HepG2 (cell line): ENCODE measurements around the gene TMEM14A. TPM values are rescaled to one million over a fixed set of nuclear protein-coding genes. Genes with fewer than 3 reads are reported as not detected.

Source experiments
- AHR ChIP-seq: IDR thresholded peaks from 2 replicates; pipeline ENCODE4 v1.6.1; 2018; ENCODE audit warnings: missing genetic modification reagents, missing compliant biosample characterization
- ARID2 ChIP-seq: sonication (generic); formaldehyde crosslinking; IDR thresholded peaks from 2 replicates; pipeline ENCODE4 v1.8.1; 2022; ENCODE audit warnings: mild to moderate bottlenecking, missing genetic modification reagents, borderline replicate concordance
- FOXK2 ChIP-seq: fragments of 450-650 bp; IDR thresholded peaks from 2 replicates; pipeline ENCODE4 v1.6.1; 2016
- HNRNPK ChIP-seq: fragments of 200-400 bp; formaldehyde crosslinking; IDR thresholded peaks from 2 replicates; pipeline ENCODE4 v1.6.1; 2018; ENCODE audit warnings: low read length, low read depth, moderate library complexity, mild to moderate bottlenecking; ENCODE audit not compliant: poor library complexity, severe bottlenecking
- IKZF1 ChIP-seq: fragments of 450-650 bp; IDR thresholded peaks from 2 replicates; pipeline ENCODE4 v1.7.1; 2016
- MXI1 ChIP-seq: IDR thresholded peaks from 3 replicates; pipeline ENCODE4 v1.6.1; 2012; ENCODE audit warnings: low read depth, low read length, inconsistent platforms, borderline replicate concordance
- PRPF4 ChIP-seq: fragments of 200-400 bp; formaldehyde crosslinking; IDR thresholded peaks from 2 replicates; pipeline ENCODE4 v1.6.1; 2016; ENCODE audit warnings: low read length, low read depth; ENCODE audit not compliant: poor library complexity, severe bottlenecking
- SAP130 ChIP-seq: IDR thresholded peaks from 2 replicates; pipeline ENCODE4 v1.6.1; 2016; ENCODE audit warnings: low read depth
- SOX13 ChIP-seq, 3 experiments: fragments of 450-650 bp in 1 of 3; sonication (generic) in 1 of 3; formaldehyde crosslinking in 1 of 3; IDR thresholded peaks in 2 of 3; conservative IDR thresholded peaks in 1 of 3; 2 replicates each; pipeline versions ENCODE4 v1.5.0 to v1.6.1; 2016 to 2020; ENCODE audit warnings: antibody characterized with exemption in 1 of 3, mild to moderate bottlenecking in 1 of 3, missing compliant biosample characterization in 1 of 3, missing genetic modification reagents in 1 of 3, moderate library complexity in 1 of 3
- ZBTB38 ChIP-seq: sonication (generic); formaldehyde crosslinking; IDR thresholded peaks from 2 replicates; pipeline ENCODE4 v1.5.1; 2020; ENCODE audit warnings: mild to moderate bottlenecking, missing genetic modification reagents
- ZFP62 ChIP-seq: sonication (generic); formaldehyde crosslinking; IDR thresholded peaks from 2 replicates; pipeline ENCODE4 v1.4.0; 2020; ENCODE audit warnings: missing genetic modification reagents
- ZMAT5 ChIP-seq: sonication (generic); formaldehyde crosslinking; IDR thresholded peaks from 2 replicates; pipeline ENCODE4 v1.5.0; 2020; ENCODE audit warnings: mild to moderate bottlenecking, low read depth, missing genetic modification reagents, borderline replicate concordance
- ZNF577 ChIP-seq: sonication (generic); formaldehyde crosslinking; IDR thresholded peaks from 2 replicates; pipeline ENCODE4 v1.4.0; 2020; ENCODE audit warnings: mild to moderate bottlenecking, low read depth, missing genetic modification reagents, borderline replicate concordance
- ZNF740 ChIP-seq: sonication (generic); formaldehyde crosslinking; IDR thresholded peaks from 2 replicates; pipeline ENCODE4 v1.4.0; 2020; ENCODE audit warnings: missing genetic modification reagents
- ZNF75D ChIP-seq: sonication (generic); formaldehyde crosslinking; IDR thresholded peaks from 2 replicates; pipeline ENCODE4 v1.8.1; 2023; ENCODE audit warnings: missing genetic modification reagents, mild to moderate bottlenecking, borderline replicate concordance
- polyA plus RNA-seq, 8 experiments: library from polyadenylated mRNA; depleted of rRNA in 3 of 8; stranded (reverse) in 7 of 8; unstranded in 1 of 8; fragments of >200 nt; fragmentation: Illumina TruSeq in 4 of 8; extraction: Trizol in 4 of 8; gene quantifications; 2 replicates each; pipeline versions ENCODE4 v1.2.1 to v1.2.3, GENCODE V29; 2011 to 2016; ENCODE audit warnings: low read depth in 4 of 8, missing spikeins in 1 of 8, mixed read lengths in 1 of 8; ENCODE audit not compliant: insufficient read depth in 1 of 8
- total RNA-seq, 5 experiments: library from RNA; depleted of rRNA; stranded (reverse); fragments of >200 nt; fragmentation: Illumina TruSeq; extraction: Trizol; gene quantifications; 2 replicates each; pipeline ENCODE4 v1.2.3, GENCODE V29; 2016; ENCODE audit warnings: low read depth in 1 of 5
- TF ChIP-seq, protein P1 (sequence below): sonication (generic); formaldehyde crosslinking; IDR thresholded peaks from 2 replicates; pipeline ENCODE4 v1.5.0; 2020; ENCODE audit warnings: missing genetic modification reagents
- TF ChIP-seq, protein P2 (sequence below): sonication (generic); formaldehyde crosslinking; IDR thresholded peaks from 2 replicates; pipeline ENCODE4 v1.5.1; 2020; ENCODE audit warnings: mild to moderate bottlenecking, missing genetic modification reagents
- TF ChIP-seq, protein P3 (sequence below): IDR thresholded peaks from 2 replicates; pipeline ENCODE4 v1.6.1; 2016; ENCODE audit warnings: missing genetic modification reagents, missing compliant biosample characterization
- TF ChIP-seq, protein P4 (sequence below): sonication (generic); formaldehyde crosslinking; IDR thresholded peaks from 2 replicates; pipeline ENCODE4 v1.4.0; 2020; ENCODE audit warnings: missing genetic modification reagents, borderline replicate concordance
- TF ChIP-seq, protein P5 (sequence below): sonication (generic); formaldehyde crosslinking; IDR thresholded peaks from 2 replicates; pipeline ENCODE4 v1.8.1; 2023; ENCODE audit warnings: mild to moderate bottlenecking, moderate library complexity, missing genetic modification reagents

TMEM14A gene
- total and polyA plus RNA-seq, 2 of the 13 experiments (the other 11 are each of a cell fraction or from before 2014, with no cell fraction given): 24.6 to 73.7 TPM

DNA sequence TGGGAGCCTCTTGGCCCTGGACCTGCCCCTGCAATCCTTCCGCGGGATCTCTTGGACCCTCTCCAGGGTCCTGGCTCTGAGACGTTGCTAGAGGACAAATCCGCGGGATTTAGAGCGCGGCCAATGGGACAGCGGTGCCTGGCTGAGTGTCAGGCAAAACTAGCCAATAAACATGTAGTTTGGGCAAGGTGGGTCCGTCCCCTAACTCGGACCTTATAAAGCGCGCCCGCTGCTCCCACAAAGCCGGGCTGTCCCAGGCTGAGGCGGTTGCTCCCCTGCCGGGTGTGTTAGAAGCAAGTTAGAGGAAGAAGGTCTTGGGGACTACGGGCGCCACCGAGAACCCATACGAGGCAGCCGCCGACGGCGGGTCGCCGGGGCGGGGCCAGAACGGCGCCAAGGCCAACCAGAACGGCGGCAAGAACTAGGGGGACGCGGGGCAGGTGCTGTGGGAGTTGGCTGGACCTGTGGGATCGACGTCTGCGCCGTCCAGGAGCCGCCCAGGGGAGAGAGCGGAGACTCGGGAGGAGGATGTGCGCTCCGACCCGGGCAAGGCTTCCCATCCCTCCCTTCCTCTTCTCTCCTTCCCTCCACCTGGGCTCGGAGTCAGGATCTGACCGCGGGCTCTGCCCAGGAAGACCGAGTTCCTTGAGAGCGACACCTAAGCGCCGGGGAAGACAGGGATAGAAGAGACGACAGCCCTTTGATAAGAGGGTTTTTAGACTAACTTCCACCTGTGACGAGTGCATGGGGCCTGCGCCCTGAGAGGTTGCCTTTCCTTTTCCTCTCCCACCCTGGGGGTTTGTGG lies 6.5 kb upstream of the TMEM14A start (continued):
- TF ChIP-seq, protein P1, sequence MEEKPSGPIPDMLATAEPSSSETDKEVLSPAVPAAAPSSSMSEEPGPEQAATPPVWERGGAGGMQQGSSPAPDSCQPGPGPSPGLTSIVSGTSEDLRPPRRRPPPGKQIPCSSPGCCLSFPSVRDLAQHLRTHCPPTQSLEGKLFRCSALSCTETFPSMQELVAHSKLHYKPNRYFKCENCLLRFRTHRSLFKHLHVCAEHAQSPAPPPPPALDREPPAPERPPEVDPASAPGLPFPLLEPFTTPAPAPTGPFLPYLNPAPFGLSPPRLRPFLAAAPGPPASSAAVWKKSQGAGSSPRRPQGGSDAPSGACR (CRISPR knock-in tag): no peak
- no peak for TF ChIP-seq ZNF740 (CRISPR knock-in tag)
- no peak for TF ChIP-seq FOXK2
- no peak for TF ChIP-seq ZMAT5 (CRISPR knock-in tag)
- peak; percentile 82 for TF ChIP-seq SAP130 (CRISPR knock-in tag)
- TF ChIP-seq, protein P2, sequence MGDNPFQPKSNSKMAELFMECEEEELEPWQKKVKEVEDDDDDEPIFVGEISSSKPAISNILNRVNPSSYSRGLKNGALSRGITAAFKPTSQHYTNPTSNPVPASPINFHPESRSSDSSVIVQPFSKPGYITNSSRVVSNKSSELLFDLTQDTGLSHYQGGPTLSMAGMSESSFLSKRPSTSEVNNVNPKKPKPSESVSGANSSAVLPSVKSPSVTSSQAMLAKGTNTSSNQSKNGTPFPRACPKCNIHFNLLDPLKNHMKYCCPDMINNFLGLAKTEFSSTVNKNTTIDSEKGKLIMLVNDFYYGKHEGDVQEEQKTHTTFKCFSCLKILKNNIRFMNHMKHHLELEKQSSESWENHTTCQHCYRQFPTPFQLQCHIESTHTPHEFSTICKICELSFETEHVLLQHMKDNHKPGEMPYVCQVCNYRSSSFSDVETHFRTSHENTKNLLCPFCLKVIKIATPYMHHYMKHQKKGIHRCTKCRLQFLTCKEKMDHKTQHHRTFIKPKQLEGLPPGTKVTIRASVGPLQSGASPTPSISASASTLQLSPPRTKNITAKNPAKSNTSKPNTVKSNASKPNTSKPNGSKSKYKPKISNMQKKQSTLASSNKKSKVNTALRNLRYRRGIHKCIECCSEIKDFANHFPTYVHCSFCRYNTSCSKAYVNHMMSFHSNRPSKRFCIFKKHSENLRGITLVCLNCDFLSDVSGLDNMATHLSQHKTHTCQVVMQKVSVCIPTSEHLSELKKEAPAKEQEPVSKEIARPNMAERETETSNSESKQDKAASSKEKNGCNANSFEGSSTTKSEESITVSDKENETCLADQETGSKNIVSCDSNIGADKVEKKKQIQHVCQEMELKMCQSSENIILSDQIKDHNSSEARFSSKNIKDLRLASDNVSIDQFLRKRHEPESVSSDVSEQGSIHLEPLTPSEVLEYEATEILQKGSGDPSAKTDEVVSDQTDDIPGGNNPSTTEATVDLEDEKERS (CRISPR knock-in tag): no peak
- no peak for TF ChIP-seq IKZF1
- no peak for TF ChIP-seq ZNF577 (CRISPR knock-in tag)
- peak; percentile 62; the same call in 1 of the 2 replicates for TF ChIP-seq AHR (CRISPR knock-in tag)
- TF ChIP-seq SOX13 (IDR thresholded peaks at IDR 0.05): no peak; the same call in 1 of the 2 replicates
- 0 out of 4 replicates have a peak, but pooled peaks of 1 of the 2 experiments have one; percentile 10 for TF ChIP-seq SOX13 (CRISPR knock-in tag; conservative IDR thresholded peaks at IDR 0.05 in 1 of 2, IDR thresholded peaks at IDR 0.05 in 1 of 2)
- TF ChIP-seq, protein P3, sequence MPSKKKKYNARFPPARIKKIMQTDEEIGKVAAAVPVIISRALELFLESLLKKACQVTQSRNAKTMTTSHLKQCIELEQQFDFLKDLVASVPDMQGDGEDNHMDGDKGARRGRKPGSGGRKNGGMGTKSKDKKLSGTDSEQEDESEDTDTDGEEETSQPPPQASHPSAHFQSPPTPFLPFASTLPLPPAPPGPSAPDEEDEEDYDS: peak; percentile 99
- peak; percentile 91; the same call in 1 of the 2 replicates for TF ChIP-seq ARID2
- TF ChIP-seq PRPF4: no peak
- TF ChIP-seq ZBTB38 (CRISPR knock-in tag): 0 out of 2 replicates have a peak, but pooled peaks have one; percentile 40
- TF ChIP-seq ZFP62 (CRISPR knock-in tag): 0 out of 2 replicates have a peak, but pooled peaks have one; percentile 22
- TF ChIP-seq, protein P4, sequence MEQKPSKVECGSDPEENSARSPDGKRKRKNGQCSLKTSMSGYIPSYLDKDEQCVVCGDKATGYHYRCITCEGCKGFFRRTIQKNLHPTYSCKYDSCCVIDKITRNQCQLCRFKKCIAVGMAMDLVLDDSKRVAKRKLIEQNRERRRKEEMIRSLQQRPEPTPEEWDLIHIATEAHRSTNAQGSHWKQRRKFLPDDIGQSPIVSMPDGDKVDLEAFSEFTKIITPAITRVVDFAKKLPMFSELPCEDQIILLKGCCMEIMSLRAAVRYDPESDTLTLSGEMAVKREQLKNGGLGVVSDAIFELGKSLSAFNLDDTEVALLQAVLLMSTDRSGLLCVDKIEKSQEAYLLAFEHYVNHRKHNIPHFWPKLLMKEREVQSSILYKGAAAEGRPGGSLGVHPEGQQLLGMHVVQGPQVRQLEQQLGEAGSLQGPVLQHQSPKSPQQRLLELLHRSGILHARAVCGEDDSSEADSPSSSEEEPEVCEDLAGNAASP (CRISPR knock-in tag): no peak
- TF ChIP-seq ZNF75D (CRISPR knock-in tag): 0 out of 2 replicates have a peak, but pooled peaks have one; percentile 50
- TF ChIP-seq, protein P5, sequence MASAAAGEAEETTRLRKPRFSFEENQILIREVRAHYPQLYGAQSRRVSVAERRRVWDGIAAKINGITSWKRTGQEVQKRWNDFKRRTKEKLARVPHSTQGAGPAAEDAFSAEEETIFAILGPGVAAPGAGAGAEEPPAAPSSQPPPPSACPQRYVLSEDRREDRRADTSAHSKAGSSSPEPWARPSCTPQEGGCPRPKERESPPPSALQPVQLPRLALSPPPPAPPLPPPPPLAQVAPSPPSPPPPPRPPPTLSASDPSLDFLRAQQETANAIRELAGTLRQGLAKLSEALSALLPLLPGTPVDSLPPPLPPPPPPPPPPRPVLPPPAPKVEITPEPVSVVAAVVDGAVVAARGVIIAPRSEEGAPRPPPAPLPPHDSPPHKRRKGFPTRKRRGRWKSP (CRISPR knock-in tag): no peak
- no peak for TF ChIP-seq HNRNPK
- TF ChIP-seq MXI1: 0 out of 3 replicates have a peak, but pooled peaks have one; percentile 32
